ENCODE data around the gene UCMA.

- TF ChIP-seq CTCF (conservative IDR thresholded peaks at IDR 0.05 in 1 of 2, IDR thresholded peaks at IDR 0.05 in 1 of 2; ENCODE audit: extremely low read depth in 1 of 2, insufficient read depth in 1 of 2, low read depth in 1 of 2, low read length in 2 of 2) (no peak), EZH2 (IDR thresholded peaks at IDR 0.05; ENCODE audit: borderline replicate concordance, low read length) (no peak)
Observed at GRCh38 chr10:13225601-13226000, 8.6 kb downstream of the UCMA start.
